IPS-NIHi11 (cell line): ENCODE data around the gene SLC30A7.
"Not testable (repeated sequence)": the region's sequence is repeated elsewhere in the genome, so short reads cannot be mapped to it uniquely, and the experiment has no call there.

Source experiments
- DNase-seq: peaks from one replicate; pipeline ENCODE4 v3.0.0; 2012; ENCODE audit warnings: mixed read lengths, low spot score

SLC30A7 gene

DNA sequence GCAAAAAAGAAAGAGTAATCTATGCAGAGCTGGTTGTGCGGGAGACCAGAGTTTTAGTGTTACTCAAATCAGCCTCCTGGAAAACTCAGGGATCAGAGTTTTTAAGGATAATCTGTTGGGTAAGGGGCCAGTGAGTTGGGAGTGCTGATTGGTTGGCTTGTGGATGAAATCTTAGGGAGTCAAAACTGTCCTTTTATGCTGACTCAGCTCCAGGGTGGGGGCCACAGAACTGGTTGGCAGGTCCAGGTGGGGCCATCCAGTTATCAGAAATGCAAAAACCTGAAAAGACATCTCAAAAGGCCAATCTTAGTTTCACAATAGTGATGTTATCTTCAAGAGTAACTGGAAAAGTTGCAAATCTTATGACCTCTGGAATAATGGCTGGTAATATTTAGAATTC is 4.5 kb upstream of the SLC30A7 start:
- no peak for DNase-seq

DNA sequence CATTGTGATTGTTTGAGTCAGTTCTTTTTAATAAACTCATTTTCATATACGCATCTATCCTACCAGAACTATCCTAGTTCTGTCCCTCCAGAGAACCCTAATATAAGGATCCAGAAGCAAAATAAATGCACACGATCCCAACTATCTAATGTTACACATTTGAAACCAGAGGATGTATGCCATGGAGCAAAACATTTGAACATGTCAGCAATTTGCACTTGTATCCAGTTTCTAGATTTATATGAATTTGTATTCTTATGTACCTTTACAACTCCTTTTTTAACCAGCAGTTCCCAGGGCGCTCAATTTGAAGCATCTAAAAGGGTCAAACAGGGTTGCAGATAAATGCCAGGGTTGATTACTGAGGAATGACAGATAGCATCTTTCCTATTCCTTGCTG is 3.3 kb upstream of the SLC30A7 start:
- no peak for DNase-seq

DNA sequence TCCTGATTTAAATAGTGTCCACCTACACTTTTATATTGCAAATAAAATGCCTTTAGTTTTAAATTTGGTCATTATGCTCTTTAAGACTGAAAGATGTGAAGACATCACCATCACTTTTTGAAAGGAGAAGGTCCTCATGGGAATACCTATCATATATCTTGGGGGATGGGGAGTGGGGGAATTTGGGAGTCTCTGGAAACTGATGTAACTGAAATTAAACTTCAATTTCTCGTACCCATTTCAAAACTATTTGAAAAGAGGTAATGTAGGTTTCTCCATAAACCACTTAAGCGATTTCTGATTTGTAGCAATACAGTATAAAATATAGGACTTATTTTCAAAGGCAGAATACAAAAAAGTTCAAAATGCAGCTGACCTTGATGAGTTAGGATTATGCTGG is 2.2 kb upstream of the SLC30A7 start:
- DNase-seq = no peak

DNA sequence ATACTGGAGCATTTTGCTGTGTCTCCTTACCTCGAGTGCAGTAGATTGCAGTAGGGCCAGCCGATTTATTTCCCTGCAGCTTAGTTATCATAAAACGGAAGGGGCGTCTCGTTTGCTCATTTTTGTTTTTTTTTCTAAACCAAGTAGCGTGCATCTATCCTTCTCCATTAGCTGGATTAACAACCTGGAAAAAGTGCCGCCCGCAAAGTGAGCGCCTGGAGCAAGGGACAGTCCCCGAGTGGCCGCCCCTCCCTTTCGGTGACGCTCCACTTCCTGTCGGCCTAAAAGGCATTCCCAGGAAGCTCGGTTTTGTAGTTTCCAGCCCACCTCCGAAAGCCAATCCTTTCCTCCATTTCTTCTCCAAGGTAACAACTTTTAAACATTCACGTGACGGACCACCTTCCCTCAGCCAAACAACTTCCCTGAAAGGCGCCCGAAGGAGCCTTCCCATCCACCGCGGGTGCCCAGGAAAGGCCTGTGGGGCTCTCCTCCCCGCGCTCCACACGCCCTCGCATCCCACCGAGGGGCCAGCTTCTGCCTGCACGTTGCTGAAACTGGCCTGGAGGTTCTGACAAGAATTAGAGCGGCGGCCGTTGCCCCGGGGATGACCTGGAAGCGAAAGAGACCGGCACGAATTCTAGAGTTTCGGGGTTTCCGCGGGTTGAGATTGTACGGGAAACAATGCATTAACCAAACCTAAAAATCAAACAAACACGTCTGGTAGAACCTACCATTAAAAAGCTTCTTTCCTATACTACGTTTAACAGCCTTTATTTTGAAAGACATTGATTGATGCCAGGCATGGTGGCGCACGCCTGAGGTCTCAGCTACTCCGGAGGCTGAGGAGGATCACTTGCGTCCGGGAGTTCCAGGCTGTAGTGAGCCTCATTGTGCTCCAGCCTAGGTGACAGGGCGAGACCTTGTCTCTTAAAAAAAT is 1.0 kb upstream of the SLC30A7 start, which contains the start of gene EXTL2:
Gene EXTL2, minus strand, starts transcription at position 240 of the 937 bp plus-strand sequence. CDS start 6,085 bp downstream, outside the sequence.
- peak; percentile 84 for DNase-seq

DNA sequence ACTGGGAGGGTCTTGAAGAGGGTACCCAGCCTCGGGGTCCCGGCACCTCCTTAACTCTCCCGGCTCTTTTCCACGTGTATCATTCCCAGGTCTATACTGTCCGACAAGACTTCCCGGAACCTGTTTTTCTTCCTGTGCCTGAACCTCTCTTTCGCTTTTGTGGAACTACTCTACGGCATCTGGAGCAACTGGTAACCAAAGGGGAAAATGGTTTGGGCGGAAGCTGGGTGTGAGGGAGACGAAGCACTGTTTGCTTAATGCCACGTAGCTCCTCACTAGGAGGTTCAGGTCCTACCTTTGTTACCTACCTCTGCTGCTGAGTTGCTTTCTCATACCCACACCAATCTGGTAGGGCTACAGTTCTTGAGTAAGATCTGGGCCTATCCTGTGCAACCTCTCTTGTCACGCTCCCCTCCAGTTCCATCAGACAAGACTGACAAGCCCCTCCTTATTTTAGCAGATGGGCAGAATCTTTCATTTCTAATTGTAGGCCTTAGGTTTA is 642 bp downstream of the SLC30A7 start:
- peak; percentile 26 for DNase-seq

DNA sequence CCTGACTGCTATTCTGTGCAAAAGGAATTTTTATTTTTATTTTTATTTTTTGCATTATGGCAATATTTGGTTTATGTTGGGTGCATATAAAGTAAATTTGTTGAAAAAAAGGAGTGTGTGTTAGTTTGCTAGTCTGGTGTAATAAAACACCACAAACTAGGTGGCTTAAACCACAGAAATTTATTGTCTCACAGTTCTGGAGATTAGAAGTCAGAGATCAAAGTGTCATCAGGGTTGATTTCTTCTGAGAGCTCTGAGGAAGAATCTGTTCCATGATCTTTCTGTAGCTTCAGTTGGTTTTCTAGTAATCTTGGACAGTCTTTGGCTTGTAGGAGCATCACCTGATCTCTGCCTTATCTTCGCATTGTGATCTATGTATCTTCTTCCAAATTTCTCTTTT is 6.5 kb downstream of the SLC30A7 start:
- no peak for DNase-seq

DNA sequence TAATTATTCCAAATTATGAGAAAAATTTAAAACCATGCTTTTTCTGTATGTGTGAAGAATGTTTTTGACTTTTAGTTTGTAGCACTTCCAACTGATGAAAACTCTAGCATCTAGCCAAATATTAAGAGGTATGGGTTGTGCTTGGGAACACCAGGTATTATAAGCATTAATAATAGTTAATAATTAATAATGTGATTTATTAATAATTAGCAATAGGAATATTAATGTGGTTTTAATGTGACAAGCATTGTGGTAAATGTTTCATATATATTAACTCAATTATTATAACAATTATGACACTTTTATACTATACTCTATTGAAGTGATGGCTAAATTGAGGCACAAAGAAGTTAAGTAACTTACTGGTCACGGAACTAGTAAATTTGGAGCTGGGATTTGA is 7.9 kb downstream of the SLC30A7 start:
- no peak for DNase-seq

DNA sequence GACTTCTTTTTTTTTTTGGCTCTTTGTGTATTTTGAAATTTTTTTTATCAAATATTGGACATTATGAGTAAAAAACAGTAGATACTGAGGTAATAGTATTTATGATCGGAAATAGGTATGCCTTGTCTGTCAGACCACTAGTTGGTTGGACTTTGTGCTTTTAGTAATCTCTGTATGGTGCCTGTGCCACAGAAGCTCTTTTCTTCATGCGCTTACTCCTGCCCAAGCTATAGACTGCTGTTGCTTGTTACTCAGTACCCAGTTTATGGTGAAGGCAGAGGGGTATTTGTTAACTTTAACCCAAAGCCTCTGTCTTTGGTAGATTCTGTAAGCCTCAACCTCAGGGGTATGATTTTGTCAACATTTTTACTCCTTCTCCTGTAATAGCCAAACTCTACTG is 8.6 kb downstream of the SLC30A7 start:
- no peak for DNase-seq

DNA sequence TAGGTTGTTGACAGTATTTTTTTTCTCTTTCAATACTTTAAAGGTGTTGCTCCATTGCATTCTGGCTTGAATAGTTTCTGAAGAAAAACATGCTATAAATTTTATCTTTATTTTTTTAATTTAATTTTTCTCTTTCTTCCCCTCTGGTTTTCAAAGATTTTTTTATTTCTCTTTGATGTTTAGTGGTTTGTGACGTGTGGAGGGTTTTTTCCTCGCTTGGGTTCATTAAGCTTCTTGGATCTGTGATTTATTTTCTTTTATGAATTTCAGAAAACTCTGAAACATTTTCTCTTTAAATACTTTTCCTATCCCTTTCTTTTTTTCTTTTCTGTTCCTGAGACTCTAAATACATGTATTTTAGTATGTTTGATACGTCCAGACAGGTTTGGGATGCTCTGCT is 9.3 kb downstream of the SLC30A7 start:
- DNase-seq = no peak

DNA sequence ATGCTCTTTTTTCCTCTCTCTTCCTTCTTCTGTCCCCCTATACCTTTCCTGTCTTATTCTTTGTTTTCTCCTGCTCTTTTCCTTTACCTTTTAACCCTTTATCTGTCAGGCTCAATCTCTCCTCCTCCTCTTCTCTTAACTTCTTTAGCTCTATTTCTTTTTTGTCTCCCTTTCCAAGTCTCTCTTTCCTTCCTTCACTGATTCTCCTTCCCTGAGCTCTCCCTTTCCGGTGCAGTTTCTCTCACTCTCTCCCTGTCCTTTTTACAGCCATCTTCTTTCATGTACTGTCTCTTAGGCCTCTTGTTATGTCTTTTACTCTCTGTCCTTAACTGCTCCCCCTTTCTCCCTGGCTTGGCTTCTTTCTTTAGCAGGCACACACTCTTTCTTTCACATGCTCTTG is 12.0 kb downstream of the SLC30A7 start:
- no peak for DNase-seq

DNA sequence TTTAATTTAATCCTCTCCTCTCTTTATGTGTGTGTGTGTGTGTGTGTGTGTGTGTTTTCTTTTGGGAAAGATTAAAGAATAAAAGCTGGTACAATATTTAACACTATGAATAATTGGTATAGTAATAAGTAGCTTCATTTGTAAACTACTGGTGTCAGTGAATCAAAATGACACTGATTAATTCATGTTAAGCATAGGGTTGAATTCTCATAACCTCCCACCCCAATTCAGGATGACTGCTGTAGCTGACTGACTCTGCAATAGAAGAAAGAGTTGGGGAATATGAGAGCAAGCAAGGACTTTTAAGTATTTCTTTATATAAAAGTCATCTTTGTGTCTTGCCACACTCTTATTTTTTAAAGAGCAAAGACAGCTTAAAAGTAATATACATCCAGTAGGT is 13.1 kb downstream of the SLC30A7 start:
- DNase-seq = no peak

DNA sequence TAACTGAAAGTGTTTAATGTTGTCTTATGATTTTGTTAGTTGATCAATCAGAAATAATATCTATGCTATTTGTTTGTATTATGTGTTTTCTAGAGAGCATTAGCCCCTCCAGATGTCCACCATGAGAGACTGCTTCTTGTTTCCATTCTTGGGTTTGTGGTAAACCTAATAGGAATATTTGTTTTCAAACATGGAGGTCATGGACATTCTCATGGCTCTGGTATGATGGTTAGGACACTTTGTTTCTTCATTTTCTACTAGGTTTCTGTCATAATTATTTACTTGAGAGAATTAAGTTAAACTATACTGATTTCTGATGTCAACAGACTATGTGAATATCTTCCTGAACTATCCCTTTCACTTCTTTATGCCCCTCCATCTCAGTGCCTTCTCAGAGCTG is 16.1 kb downstream of the SLC30A7 start:
- no peak for DNase-seq

DNA sequence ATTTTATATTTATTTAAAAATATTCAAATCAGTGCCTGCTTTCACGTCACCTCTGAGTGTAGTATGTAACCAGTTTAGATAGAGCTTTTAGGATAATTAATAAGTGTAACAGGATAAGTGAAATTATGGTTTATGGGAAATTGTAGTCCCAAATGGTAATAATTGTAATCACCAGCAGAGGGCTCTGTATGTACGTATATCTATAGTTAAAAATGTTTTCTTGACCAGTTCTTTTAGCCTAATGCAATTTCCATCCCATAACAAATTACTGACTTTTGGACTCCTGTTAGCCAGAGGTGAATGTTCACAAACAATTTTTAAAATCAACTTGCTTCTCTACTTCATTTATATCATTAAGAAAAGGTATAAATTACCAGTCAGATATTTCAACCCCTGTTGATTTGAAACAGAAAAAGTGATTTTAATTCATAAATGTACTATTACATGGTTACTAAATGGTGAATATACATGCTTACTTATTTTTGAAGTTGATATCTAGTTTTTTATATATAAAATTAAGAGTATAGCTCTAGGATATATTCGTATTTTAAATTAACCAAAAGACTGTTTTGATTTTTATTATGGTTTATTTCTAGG is 25.3 kb downstream of the SLC30A7 start:
- DNase-seq = peak; percentile 12

DNA sequence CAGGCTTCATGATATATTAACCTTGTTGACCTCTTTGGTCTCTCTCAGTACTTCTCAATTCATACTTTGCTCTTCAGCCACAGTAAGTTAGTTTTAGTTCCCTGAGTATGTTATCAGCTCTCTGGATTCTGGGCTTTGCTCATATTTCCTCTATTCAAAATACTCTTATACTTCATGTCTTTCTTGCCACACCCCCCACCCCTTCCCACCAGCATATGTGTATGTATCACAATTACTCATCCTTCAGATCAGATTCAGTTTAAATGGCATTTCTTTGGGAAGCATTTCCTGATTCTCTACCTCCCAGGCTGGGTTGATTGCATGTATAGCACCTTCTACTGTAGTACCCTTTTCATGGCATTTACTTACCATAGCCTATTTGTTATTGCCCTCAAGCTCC is 28.3 kb downstream of the SLC30A7 start:
- DNase-seq = no peak

DNA sequence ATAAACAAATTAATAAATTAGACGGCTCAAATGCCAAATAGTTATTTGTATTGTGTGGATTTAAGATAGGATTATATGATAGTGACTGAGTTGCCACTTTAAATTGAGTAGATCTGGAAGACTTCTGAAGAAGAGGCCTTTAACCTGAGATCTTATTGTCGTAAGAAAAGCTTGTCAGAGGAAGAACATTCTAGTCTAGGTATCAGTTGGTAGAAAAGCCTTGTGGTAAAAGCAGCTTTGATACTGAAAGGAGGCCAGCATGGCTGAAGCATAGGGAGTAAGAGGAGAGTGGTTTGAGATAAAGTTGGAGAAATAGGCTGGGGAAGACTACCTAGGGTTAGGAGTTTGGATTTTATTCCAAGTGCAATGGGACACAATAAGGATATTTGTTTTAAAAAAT is 29.1 kb downstream of the SLC30A7 start:
- DNase-seq = no peak

DNA sequence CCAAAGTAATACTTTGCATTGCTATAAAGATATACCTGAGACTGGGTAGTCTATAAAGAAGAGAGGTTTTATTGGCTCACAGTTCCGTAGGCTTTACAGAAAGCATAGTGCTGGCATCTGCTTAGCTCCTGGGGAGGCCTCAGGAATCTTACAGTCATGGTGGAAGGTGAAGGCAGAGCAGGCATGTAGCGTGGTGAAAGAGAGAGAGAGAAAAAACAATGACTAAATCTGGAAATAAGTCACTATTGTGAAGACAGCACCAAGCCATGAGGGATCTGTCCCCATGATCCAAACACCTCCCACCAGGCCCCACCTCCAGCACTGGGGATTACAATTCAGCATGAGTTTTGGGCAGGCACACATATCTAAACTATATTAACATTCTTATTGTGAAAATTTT is 30.4 kb downstream of the SLC30A7 start:
- no peak for DNase-seq

DNA sequence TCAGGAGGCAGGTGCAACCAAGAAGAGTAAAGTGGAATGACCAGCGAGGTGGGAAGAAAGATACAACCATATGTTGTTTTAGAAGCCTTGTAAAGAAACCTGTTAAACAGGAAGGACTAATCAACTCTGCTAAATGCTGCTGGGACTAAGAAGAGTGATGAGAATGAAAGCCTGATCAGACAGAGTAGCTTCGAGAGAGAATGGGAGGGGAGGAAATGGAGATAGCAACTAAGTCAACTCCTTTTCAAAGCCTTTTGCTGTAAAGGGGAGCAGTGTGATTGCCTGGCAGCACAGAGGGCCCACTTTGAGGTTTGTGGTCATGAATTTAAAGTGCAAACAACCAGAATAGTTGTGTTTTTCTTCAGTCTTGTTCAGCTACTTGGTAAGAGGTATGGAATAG is 31.4 kb downstream of the SLC30A7 start:
- no peak for DNase-seq

DNA sequence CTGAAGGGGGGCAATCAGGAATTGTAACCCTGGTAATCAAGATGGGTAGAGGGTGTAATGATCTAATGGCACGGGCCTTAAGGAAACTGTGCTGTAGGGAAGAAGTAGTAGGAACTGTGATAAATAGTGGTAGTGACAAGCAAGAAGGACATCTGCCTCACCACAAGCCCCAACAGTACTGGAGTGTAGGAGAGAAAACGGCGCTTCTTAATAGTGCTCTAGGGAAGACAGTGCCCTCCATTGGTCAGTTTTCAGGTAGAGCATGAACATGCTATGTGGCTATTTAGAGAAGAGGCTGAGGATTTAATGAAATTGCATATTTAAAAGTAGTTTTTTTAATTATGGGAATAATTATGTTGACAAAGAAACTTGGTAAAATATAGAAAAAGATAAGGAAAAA is 32.2 kb downstream of the SLC30A7 start:
- peak; percentile 22 for DNase-seq

DNA sequence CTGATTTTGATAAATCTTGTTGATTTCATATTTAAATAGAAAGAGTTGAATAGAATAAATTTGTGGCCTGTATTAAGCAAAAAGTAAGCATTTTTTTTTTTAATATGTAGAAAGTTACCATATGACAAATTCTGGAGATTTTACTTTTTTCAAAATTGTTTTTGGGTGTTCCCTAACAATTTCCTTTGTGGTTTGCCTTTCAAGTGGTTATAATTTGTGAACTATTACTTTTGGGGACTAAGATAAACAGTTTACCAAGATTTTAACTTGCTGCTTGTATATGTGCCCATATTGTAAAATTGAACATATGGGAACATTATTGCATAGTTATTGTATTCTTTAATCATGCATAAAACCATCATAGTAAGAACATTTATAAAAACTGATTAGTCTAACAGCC is 34.6 kb downstream of the SLC30A7 start:
- DNase-seq = no peak

DNA sequence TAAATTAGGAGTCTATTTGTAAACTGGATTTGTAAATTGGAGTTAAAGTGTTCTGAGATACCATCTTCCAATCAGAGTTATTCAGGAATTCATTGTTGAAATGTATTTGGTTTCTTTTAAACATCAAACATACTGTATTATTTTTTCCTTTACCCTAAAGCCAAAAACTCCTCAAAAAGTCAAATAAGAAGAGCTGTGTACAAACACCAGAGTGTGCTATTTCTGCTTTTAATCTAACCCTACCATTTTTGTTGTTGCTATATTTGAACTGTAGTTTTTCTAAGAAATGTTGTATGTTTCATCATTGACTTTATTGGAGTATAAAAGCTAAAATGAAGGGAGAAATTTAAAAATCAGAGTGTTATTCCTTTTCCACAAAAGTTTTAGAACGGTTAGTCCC is 35.8 kb downstream of the SLC30A7 start:
- DNase-seq = no peak

DNA sequence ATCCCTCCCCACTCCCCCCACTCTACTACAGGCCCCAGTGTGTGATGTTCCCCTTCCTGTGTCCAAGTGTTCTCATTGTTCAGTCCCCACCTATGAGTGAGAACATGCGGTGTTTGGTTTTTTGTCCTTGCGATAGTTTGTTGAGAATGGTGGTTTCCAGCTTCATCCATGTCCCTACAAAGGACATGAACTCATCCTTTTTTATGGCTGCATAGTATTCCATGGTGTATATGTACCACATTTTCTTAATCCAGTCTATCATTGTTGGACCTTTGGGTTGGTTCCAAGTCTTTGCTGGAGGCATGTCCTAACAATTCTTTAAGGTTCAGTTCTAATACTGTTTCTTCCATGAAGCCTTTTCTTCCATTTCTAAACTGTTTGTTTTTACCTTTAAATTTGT is 37.7 kb downstream of the SLC30A7 start:
- not testable (repeated sequence) for DNase-seq

DNA sequence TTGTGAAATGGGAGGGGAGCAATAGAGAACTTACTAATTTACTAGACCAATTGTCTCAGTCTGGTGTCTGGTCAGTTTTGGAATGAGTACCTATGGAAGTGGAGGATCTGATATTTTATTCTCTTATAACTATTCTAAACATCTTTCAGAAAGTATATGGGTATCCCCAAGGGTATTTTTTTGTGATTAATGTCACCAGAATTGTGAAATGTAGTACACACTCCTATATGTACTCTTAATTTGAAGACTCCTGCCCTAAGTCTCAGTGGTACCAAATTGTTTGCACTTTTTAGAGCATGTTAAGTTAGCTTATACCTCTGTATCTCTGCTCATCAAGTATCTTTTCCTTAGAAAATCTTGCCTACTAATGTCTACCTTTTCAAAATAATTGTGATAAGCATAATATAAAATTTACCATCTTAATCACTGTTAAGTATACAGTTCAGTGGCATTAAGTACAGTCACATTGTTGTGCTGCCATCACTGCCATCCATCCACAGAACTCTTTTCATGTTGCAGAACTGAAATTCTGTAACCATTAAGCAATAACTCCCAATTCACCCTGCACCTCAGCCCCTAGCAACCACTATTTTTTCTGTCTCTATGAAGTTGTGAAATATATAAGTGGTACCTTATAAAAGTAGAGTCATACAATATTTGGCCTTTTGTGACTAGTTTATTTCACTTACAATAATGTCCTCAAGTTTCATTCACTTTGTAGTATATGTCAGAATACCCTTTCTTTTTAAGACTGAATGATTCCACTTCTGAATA is 40.5 kb downstream of the SLC30A7 start:
- no peak for DNase-seq

DNA sequence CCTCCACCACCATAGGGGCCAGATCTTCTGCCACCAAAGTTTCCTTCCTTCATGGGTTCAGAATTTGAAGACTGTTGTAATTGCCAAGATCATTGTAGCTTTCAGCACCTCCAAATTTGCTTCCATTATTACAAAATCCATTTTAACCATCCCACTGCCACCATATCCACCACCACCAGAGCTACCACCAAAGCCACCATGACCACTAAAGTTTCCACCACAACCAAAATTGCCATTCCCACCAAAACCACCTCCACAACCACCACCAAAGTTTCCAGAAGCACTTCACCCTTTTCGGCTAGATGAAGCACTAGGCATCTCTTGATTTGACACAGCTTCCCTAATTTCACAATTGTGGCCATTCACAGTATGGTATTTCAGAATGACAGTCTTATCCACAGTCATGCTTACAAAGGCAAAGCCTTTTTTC is 45.2 kb downstream of the SLC30A7 start:
- no peak for DNase-seq
